ENCODE results near the gene ERBB2.

DNA sequence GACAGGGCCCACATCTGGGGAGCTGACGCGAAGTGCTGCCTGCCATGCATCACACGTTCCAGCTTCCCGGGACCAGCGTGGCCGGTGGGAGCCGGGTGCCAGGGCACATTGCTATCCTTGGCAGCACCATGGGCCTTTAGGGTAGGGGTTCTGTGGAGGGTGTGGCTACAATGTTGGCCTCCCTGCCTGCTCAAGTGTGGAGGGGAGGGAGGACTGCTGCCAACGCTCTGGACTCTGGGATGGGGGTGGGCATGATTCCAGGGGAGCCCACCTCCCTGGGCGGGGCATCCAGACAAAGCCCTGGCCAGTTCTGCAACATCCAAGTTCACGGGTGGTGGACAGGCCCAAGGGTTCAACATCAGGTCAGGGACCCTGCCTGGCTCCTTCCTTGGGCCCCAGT lies 51.8 kb downstream of the ERBB2 start:
- TF ChIP-seq EP300 (IDR thresholded peaks at IDR 0.05; ENCODE audit: low read depth in 2 of 2, low read length in 2 of 2) (no peak; a peak in 1 of 4 replicates), EP300 (CRISPR knock-in tag; IDR thresholded peaks at IDR 0.05; ENCODE audit: borderline replicate concordance) (no peak), FOSL1 (CRISPR knock-in tag; IDR thresholded peaks at IDR 0.05; ENCODE audit: borderline replicate concordance) (no peak), RBFOX2 (IDR thresholded peaks at IDR 0.05; ENCODE audit: low read depth, low read length) (no peak), ZFY (CRISPR knock-in tag; IDR thresholded peaks at IDR 0.05) (no peak), ESRRA (CRISPR knock-in tag; IDR thresholded peaks at IDR 0.05; ENCODE audit: low read depth) (no peak), E2F2 (CRISPR knock-in tag; IDR thresholded peaks at IDR 0.05; ENCODE audit: borderline replicate concordance) (no peak), ZSCAN29 (CRISPR knock-in tag; conservative IDR thresholded peaks at IDR 0.05) (no peak), ZNF576 (CRISPR knock-in tag; IDR thresholded peaks at IDR 0.05) (no peak), POLR2AphosphoS5 (IDR thresholded peaks at IDR 0.05; ENCODE audit: low read depth, low read length) (no peak), USF2 (IDR thresholded peaks at IDR 0.05; ENCODE audit: low read depth, low read length) (no peak), USF2 (CRISPR knock-in tag; IDR thresholded peaks at IDR 0.05; ENCODE audit: borderline replicate concordance) (no peak), TIGD3 (CRISPR knock-in tag; IDR thresholded peaks at IDR 0.05; ENCODE audit: borderline replicate concordance) (no peak), ZNF709 (CRISPR knock-in tag; IDR thresholded peaks at IDR 0.05) (no peak)
- TF ChIP-seq, protein P1, sequence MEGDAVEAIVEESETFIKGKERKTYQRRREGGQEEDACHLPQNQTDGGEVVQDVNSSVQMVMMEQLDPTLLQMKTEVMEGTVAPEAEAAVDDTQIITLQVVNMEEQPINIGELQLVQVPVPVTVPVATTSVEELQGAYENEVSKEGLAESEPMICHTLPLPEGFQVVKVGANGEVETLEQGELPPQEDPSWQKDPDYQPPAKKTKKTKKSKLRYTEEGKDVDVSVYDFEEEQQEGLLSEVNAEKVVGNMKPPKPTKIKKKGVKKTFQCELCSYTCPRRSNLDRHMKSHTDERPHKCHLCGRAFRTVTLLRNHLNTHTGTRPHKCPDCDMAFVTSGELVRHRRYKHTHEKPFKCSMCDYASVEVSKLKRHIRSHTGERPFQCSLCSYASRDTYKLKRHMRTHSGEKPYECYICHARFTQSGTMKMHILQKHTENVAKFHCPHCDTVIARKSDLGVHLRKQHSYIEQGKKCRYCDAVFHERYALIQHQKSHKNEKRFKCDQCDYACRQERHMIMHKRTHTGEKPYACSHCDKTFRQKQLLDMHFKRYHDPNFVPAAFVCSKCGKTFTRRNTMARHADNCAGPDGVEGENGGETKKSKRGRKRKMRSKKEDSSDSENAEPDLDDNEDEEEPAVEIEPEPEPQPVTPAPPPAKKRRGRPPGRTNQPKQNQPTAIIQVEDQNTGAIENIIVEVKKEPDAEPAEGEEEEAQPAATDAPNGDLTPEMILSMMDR (CRISPR knock-in tag; IDR thresholded peaks at IDR 0.05), result no peak
